HG03521 (cell line): Measurements from ENCODE around the gene ZBTB45.

Experiments
- ATAC-seq: cut with Tn5 transposase; IDR thresholded peaks from one replicate; pipeline ENCODE4 v1.9.1; 2021; ENCODE audit warnings: mild to moderate bottlenecking, moderate library complexity; ENCODE audit not compliant: unreplicated experiment

ZBTB45 gene

DNA sequence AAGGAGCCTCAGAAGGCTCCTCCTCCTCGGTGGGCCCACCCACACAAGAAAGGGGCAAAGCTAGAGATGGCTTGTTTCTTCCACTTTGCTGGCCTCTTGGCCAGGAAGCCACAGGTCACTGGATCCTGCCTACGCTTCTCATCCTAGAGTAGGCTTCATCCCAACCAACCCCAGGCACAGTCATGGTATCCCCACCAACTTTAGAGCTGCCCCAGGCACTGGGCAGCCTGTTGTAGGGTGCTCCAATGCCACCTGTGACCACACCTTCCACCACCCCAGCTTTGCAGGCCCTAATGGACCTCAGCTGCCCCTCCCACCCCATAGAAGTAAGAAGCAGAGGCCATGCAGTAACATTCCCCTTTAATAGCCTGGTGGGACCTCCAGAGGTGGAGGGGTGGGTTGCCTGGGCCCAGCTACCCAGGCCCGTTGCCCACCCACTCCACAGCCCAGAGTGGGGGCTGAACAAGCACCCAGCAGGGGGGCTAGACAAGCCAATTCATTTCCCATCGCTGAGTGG is 35.8 kb upstream of the ZBTB45 start:
- ATAC-seq, result no peak

DNA sequence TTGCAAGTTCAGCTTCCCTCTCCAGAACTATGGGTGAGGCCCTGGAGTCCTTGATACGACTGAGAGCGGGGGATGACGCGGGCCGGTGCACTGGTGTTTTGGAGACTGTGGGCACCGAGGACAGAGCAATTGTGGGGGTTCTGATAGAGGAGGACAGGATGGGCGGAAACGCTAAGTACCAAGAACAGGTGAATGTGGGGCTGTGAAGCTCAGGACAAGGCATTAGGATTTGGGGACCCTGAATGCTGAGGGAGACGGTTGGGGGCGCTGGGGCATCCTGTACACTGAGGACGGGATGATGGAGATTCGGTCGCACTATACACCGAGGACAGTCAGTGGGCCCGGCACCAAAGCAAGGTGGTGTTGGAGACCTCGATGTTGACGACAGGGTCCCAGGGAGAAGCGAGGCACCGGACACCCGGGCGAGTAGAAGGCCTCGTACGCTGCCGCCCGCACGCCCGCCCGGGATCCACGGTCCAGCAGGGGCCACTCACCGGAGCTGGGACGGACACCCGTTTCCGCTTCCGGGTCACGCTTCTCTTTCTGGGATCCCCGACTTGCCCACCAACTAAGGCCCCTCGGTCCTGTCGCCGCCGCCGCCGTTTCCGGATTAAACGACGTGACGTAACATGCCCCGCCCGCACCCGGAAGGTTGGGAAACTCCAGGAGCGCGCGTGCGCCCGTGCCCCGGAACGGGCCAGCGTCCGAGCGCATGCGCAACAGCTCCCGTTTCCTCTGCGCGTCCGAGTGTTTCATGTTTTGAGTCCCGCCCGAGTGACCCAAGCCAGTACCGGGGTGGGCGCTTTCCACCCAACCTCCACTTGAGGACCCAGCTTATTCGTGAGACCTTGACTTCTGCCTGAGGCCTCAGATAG is 35.1 kb upstream of the ZBTB45 start, which contains the start of gene CHMP2A:
Gene CHMP2A (minus strand): TSS at position 612 of the 875 bp plus-strand sequence. CDS start 893 bp downstream, outside the sequence.
- peak; percentile 28 for ATAC-seq

DNA sequence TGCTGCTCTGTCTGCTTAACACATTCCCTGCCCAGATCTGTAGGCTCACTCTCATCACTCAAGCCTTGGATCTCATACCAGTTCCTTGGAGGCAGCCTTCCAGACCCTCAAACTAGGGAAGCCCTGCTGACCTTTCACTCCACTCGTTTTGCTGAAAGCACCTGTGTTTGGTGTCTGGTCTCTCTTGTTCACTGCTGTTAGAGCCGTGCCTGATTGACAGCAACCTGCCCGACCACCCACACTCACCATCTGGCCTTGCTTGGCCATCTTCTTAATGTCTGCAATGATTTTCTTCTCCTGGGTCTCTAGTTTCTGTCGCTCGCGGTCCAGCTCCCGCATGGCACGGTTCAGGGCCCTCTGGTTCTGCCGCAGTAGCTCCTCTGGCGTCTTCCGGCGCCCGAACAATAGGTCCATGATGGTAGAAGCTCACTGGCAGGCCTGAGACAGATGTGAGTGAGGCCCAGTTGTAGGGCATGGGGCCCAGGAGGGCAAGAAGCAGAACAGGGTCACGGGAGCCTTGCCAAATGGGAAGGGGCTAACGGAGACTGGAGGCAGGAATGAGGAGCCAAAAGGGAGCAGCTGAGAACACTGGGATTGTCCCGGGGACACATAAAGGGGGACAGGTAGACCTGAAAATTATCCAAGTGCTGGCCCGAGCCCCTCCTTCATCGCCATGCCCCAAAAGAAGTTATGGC is 34.3 kb upstream of the ZBTB45 start:
- no peak for ATAC-seq

DNA sequence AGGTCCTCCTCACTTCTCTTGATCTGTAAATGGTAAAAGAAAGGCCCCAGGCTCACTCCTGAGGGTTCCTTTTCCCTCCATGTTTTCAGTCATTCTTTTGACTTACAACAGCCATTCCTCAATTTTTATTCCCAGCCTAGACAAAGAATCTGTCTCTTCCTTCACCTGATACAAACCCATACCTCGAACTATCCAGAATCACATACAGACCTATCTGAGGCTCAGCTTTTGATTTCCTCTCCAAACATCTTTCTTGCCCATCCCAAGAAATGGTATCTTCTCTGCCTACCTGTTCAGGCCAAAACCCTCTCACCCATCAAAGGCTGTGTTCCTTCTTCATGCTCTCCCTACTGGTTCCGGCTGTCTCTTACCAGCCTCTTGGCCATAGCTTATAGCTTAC is 33.0 kb upstream of the ZBTB45 start:
- no peak for ATAC-seq

DNA sequence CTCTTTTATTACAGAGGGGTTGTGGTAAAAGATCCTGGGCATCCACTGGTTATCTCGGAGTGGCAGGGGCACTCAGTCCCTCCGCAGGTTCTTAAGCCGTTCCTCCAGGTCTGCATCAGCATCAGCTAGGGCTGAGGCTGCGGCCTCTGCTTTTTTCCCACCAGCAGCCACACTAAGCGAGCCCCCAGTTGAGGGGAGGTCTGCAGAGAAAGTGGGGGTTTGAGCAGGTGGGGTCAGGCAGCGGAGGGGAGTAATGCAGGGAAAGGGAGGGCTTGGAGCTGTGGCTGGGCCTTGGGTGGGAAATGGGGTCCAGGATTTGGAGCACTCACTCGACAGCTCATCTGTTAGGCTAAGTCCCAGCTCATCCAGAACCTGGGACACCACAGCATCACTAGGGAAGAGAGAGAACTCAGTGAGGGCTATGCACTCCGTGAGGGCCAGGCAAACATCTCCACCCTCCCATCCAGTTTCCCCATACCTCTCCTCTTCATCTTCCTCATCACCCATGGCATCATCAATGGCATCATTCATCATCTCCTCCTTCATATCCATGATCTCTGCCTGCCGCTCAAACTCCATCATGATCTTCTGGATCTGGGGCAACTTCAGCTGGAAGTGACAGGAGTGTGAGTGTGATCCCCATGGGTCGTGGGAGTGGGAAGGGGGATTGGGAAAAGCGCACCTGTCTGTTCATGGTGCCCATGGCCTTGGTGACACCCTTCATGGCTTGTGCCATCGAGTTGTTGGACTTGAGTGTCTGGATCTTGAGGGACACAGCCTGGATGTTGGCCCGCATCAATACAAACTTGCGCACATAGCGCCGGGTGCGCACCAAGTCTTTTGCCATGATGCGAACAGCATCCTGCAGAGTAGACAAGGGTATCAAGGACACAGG is 32.2 kb upstream of the ZBTB45 start:
- ATAC-seq, result no peak

DNA sequence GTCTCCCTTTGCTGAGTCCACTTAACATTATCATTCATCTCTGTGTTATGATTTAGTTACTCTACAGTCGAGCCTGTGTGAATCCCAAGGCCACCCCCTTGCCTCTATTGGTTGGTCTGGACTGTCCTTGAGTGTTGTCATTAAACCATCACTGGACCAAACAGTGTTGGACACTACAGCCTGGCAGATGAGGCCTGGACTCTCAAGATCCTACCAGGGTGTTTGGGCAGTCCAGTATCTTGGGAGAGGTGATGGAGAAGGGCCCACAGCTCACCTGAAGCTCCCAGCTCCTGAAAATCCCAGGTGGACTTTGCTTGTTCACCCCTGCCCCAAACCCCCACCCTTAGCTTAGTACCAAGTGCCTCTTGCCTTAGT is 31.5 kb upstream of the ZBTB45 start:
- no peak for ATAC-seq

DNA sequence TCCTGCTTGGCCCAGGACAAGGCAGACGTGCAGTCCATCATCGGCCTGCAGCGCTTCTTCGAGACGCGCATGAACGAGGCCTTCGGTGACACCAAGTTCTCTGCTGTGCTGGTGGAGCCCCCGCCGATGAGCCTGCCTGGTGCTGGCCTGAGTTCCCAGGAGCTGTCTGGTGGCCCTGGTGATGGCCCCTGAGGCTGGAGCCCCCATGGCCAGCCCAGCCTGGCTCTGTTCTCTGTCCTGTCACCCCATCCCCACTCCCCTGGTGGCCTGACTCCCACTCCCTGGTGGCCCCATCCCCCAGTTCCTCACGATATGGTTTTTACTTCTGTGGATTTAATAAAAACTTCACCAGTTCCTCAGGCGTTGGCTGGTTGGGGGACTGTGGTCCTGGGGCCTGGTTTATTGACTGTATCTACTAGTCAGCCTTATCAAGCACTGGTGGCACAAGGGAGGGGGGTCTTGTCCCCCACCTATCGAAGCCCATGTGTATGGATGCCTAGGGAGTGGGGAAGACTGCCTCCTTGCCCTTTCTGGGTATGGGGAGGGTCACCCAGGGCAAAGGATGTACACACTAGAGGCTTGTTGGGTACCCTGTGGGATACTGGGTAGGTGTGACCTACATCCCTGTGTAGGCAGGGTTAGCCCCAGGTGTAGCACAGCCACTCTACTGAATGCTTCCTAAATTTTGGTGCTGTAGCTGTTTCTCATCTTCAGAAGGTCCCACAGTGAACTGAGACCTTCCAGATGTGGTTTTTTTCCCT is 30.9 kb upstream of the ZBTB45 start:
- ATAC-seq, result no peak

DNA sequence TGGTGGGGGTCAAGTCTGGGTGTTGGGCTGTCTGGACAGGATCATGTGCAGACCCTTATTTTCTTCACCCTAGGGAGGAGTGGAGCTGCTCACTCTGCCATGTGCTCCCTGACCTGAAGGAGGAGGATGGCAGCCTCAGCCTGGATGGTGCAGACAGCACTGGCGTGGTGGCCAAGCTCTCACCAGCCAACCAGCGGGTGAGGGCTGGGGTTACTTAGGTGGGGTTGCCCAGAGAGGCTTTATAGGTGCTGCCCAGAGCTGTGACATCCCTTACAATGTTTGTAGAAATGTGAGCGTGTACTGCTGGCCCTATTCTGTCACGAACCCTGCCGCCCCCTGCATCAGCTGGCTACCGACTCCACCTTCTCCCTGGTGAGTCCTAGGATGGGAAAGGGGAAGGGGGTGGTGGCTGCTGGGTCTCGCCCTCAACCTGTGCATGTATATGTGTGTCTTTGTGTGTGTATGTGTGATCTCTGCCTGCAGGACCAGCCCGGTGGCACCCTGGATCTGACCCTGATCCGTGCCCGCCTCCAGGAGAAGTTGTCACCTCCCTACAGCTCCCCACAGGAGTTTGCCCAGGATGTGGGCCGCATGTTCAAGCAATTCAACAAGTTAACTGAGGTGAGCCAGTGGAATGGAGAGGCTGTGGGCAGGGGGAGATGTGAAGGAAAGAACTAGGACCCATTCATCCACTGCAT is 30.2 kb upstream of the ZBTB45 start:
- ATAC-seq, result no peak

DNA sequence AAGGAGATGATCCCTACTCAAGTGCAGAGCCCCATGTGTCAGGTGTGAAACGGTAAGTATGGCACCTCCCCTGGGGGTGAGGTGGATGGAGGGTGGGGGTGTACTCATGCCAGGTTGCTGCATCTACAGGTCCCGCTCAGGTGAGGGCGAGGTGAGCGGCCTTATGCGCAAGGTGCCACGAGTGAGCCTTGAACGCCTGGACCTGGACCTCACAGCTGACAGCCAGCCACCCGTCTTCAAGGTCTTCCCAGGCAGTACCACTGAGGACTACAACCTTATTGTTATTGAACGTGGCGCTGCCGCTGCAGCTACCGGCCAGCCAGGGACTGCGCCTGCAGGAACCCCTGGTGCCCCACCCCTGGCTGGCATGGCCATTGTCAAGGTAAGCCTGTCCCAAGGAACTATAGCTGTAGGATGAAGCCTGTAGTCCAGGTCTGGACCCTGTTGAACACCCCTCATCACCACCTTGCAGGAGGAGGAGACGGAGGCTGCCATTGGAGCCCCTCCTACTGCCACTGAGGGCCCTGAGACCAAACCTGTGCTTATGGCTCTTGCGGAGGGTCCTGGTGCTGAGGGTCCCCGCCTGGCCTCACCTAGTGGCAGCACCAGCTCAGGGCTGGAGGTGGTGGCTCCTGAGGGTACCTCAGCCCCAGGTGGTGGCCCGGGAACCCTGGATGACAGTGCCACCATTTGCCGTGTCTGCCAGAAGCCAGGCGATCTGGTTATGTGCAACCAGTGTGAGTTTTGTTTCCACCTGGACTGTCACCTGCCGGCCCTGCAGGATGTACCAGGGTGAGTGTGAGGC is 29.5 kb upstream of the ZBTB45 start:
- ATAC-seq, result no peak

DNA sequence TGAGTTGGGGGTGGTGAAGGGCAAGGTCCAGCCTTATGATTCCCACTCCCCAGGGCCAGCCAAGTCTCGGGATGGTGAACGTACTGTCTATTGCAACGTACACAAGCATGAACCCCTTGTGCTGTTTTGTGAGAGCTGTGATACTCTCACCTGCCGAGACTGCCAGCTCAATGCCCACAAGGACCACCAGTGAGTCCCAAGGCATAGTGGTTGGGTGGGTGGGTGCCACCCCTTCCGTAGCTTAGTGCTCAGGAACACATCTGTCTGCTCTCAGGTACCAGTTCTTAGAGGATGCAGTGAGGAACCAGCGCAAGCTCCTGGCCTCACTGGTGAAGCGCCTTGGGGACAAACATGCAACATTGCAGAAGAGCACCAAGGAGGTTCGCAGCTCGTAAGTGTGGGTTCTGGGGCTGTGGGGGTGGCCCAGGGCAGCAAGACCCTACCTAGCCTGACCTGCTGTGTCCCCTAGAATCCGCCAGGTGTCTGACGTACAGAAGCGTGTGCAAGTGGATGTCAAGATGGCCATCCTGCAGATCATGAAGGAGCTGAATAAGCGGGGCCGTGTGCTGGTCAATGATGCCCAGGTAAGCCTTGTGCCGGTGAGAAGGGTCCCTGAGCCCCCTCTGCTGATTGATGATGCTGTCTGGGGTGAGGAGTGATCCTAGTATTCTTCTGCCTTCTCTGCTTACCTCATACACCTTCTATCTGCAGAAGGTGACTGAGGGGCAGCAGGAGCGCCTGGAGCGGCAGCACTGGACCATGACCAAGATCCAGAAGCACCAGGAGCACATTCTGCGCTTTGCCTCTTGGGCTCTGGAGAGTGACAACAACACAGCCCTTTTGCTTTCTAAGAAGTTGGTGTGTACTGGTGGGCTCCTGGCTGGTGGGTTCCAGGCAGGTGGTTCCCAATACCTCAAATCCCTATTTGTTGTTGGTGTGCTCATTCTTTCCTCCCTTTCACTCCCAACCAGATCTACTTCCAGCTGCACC is 28.0 kb upstream of the ZBTB45 start:
- ATAC-seq, result no peak

DNA sequence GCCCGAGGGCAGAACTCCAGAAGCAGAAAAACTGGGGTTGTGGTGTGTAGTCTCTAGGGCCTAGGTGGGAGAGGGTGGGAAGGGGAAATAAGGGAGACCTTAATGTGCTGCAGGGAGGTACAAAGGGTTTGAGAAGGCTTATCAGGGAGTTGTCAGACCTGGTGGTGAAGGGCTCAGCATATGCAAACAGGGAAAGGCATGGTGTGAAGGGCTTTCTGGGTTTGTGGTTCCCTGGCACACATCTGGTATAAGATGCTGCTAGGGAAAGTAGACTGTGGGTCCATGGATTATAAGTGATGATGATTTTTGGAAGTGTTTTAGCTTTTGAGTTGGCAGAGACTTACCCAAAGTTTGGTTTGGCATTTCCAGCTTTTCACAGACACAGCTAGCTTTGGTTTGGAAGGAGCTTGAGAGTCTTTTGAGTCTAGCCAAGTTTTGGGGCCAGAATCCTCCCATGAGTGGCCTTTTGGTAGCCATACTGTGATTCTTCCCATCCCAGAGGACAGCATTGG is 26.5 kb upstream of the ZBTB45 start:
- no peak for ATAC-seq

DNA sequence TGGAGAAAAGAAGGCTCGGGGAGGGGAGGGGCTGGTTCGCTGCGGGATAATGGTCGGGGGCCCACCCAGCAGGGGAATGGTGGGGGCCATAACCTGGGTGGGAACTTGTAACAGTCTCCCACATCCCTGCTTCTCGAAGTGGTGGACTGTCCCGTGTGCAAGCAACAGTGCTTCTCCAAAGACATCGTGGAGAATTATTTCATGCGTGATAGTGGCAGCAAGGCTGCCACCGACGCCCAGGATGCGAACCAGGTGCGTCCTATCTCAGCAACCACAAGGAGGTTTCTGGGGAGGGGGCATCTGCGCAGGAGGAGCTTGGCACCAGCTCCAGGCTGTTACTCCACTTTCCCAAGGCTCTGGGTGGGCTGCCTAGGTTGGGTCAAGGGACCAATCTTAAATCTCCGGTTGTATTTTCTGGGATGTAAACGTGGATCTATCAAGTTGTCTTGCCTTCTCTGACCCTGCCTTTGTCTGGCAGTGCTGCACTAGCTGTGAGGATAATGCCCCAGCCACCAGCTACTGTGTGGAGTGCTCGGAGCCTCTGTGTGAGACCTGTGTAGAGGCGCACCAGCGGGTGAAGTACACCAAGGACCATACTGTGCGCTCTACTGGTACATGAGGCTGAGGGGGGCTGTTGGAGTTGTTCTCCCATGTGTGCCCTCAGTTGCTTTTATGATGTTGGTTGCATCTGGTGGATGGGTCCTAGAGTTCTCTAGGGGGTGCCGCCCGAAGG is 25.8 kb upstream of the ZBTB45 start:
- ATAC-seq, result no peak

DNA sequence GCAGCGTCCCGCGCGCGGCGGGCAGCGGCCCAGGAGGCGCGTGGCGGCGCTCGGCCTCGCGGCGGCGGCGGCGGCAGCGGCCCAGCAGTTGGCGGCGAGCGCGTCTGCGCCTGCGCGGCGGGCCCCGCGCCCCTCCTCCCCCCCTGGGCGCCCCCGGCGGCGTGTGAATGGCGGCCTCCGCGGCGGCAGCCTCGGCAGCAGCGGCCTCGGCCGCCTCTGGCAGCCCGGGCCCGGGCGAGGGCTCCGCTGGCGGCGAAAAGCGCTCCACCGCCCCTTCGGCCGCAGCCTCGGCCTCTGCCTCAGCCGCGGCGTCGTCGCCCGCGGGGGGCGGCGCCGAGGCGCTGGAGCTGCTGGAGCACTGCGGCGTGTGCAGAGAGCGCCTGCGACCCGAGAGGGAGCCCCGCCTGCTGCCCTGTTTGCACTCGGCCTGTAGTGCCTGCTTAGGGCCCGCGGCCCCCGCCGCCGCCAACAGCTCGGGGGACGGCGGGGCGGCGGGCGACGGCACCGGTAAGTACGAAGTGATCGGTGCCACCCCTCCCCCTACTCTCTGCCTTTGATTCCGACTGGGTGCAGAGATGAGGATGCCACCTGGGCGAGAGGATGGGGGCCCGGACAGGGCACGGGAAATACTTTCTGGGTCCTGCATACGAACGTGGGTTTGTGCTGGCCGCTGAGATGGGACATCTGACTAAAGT is 25.1 kb upstream of the ZBTB45 start:
- peak; percentile 55 for ATAC-seq

DNA sequence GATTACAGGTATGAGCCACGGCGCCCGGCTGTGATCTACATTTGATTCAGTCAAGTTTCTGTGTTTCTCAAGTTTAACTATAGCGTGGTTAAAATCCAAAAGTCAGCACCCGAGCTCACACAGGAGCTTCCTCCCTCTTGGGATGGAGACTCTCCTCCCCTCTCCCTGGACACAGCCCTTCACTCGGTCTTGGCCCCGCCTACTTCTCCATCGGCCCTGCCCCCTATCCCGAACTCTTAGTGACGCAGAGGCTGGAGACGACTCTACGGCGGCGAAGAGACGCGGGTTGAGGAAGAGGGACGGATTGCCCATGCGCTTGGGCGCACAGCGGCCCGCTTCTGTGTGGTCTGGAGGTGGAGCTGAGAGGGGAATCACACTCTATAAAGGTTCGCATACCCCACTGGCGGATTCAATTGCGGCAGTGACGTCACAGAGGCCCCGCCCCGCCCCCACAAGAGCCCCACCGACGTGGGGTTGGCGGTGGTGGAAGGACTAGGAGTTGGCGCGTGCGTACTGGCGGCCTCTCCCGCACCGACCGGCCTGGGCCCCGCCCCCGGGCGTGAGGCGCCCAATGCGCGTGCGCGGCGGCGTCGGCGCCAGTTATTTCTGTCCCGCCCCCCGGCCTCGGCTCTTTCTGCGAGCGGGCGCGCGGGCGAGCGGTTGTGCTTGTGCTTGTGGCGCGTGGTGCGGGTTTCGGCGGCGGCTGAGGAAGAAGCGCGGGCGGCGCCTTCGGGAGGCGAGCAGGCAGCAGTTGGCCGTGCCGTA is 24.4 kb upstream of the ZBTB45 start, which contains the start of gene TRIM28:
Gene TRIM28 (plus strand): TSS at position 239 of the 765 bp plus-strand sequence. CDS start 694 bp downstream, outside the sequence.
- peak; percentile 77 for ATAC-seq
